ENCODE data around the gene ACOX1.

- TF ChIP-seq CTCF (IDR thresholded peaks at IDR 0.05 in 8 of 11, conservative IDR thresholded peaks at IDR 0.05 in 3 of 11) = no peak
- TF ChIP-seq POLR2AphosphoS5 (IDR thresholded peaks at IDR 0.05) = no peak
- no peak for TF ChIP-seq POLR2A (IDR thresholded peaks at IDR 0.05)
Measured at GRCh38 chr17:75917917-75918445, 61.0 kb downstream of the ACOX1 start.

All from spleen (tissue), 7 donors.